HG03460 (cell line): Measurements from ENCODE around the gene NDUFS7.

Experiments
- ATAC-seq: cut with Tn5 transposase; IDR thresholded peaks from one replicate; pipeline ENCODE4 v1.9.1; 2021; ENCODE audit not compliant: unreplicated experiment

Gene NDUFS7

DNA sequence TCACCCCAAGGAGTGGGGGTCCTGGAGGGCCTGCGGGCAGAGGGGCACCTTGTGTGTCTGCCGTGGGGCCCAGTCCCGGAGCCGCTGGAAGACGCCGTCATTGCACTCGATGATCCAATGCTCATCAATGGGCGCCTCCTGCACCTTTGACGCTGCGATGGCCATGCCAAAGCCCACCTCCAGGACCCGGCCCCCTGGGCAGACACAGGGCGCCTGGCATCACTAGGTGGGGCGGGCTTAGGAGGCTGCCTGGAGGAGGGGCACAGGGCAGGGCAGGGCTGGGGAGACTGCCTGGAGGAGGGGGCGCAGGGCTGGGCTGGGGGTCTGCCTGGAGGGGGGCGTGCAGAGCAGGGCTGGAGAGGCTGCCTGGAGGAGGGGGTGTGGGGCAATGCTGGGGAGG lies 16.0 kb downstream of the NDUFS7 start:
- ATAC-seq, result no peak

- ATAC-seq, result no peak
Observed at GRCh38 chr19:1400281-1401137, 16.8 kb downstream of the NDUFS7 start.

- ATAC-seq, result no peak
Observed at GRCh38 chr19:1401138-1401888, 17.6 kb downstream of the NDUFS7 start, which contains the start of gene GAMT. Gene GAMT (minus strand): TSS chr19:1401542. CDS start chr19:1401476, 66 bp downstream.

GRCh38 chr19:1401889-1402217 lies 18.1 kb downstream of the NDUFS7 start:
- ATAC-seq, result no peak

DNA sequence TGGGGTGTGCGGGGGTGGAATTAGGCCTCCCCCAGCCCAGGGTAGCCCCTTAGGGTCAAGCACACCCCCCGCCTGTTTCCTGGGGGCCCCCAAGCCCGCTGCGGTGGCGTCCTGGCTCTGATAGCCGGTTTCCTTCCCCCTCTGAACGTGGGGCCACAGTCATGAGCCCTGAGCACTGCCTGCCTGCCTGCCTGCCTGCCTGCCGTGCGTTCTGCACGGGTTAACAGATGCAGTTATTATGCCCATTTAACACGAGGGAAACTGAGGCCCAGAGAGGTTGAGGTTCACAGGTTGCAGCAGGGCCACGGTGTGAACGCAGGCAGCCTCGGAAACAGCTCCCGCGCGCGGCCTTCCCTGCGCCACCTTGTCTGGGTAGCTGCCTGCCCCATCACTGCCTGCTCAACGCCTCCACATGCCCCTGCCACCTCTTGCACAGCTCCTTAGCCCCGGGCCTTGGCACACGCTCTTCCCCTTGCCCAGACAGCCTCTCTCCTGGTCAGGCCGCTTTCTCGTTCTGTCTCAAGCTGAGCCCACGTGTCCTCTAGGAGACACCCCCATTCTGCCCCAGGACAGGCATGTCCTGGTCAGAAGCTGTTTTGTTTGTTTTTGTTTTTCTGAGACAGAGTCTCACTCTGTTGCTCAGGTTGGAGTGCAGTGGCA lies 18.8 kb downstream of the NDUFS7 start:
- ATAC-seq, result no peak

GRCh38 chr19:1406774-1407527 lies 23.2 kb downstream of the NDUFS7 start:
- ATAC-seq, result peak; percentile 53

- ATAC-seq, result peak; percentile 6
Observed at GRCh38 chr19:1407528-1408299, 24.0 kb downstream of the NDUFS7 start, which contains the start of gene DAZAP1. Gene DAZAP1 (plus strand): TSS chr19:1407586. CDS start chr19:1407774, 188 bp downstream.

DNA sequence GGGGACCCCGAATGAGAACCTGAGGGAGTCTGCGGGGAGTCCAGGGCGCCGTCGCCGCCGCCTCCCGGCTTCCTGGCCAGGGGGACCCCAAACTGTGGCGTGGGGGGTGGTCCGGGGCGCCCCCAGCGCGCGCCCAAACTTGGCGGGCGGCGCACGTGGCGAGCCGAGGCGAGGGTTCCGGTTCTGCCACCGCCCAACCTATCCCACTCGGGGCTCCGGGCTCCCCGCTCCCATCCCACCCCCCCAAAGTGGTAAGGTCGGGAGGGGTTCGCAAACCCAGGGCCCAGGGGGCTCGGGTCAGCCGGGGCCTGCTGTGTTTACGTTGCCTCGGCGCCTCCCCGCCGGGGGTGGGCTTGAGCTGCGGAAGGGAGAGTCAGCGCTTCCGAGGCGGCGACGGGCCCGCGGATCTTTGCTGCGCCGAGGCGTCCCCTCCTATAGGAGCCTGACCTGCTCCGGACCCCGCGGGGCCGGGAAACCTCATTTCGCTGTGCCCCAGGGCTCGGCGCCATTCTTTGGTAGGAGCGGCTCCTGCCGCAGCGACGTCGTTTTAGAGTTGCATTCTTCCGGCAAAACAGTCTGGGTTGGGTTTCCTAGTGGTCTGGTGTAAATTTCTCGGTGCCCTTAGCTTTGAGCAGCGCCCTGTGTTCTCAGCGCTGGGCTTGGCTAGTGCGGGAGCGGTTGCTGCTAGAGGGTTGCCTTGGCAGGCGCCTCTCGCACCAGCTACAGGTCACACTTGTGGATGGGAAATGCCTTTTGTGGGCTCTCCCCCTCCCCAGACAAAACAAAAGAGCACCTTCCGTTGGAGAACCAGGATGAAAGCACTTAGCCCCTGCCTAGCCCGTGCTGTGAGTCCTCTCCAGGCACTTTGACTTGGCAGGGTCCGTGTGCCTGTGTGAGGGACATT lies 24.8 kb downstream of the NDUFS7 start:
- peak; percentile 1 for ATAC-seq

DNA sequence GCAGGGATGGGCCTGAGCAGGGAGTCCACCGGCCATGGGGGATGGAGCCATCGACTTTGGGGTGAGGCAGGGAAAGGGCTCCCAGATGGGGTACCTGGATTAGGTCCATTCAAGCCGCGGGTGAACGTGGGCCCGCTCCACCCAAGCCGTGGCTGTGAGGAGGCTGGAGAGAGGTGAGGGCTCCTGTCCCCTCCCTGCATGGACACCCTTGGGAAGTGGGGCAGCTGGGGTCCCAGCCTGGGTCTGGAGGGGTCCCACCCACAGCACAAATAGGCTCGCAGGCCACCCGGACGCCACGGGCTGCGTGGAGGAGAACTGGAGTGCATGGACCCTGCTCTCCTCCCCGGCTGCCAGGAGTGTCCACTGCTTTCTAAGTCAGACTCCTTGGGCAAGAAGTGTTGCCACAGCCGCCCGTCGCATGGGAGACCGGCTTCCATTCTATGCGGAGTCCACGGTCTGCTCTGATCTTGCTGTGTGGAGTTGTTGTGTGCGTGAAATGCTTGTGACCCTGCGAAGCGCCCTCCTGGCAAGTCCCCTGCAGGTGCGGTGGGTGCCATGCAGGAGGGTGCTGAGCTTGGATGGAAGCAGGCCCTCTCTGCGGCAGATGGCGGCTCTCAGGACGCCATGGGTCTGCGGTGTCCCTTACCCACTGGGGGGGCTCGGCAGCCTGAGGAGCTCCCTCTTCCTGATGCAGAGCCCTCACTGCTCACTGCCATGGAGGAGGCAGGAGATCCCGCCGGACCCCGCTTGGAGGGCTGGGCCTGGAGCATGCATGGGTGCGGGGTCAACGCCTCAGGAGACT lies 25.7 kb downstream of the NDUFS7 start:
- ATAC-seq, result no peak

DNA sequence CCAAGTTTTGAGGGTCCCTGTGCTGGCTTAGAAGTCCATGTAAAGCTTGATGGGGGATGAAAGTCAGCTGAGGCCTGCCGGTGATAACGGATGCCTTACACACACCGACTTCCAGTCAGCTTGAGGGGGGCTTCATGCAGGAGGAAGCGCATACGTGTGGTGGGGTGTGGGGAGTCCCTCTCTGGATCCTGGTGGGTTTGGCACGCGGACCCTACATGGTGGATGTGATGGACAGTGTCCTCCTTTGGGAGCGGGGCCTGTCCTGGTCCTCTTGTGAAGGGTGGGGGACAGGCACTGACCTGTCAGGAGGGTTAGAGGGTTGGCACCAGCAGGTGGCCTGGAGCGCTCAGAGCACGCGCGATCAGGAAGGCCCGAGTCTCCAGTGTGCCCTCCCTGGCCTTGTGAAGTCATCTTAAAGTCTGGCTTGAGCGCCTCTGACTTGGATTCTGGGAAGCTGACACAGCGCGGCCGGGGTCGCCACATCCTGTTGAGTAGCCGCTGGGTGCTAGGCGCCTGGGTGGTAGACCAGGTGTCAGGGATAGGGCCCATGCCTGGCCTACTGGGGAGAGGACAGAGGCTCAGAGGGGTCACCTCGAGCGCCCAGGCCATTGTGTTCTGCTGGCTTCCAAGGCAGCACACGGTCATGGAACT lies 26.6 kb downstream of the NDUFS7 start:
- no peak for ATAC-seq

DNA sequence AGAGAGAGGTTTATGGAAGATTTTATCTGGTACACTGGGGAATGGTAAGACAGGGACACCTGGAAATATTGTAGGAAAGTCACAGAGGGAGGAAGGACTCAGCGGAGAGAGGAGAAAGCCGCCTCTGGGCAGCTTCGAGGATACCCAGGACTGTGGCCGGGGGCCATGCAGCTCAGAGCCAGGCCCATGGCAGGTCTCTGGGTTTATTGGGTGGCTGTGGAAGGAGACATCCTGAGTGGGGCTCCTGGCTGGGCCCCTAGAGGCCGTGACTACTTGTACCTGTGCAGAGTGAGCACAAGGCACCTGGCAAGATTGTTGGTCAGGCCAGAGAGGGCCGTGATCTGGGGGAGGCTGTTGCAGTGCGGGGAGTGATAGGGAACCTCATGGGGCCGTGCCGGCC lies 27.1 kb downstream of the NDUFS7 start:
- ATAC-seq, result no peak

DNA sequence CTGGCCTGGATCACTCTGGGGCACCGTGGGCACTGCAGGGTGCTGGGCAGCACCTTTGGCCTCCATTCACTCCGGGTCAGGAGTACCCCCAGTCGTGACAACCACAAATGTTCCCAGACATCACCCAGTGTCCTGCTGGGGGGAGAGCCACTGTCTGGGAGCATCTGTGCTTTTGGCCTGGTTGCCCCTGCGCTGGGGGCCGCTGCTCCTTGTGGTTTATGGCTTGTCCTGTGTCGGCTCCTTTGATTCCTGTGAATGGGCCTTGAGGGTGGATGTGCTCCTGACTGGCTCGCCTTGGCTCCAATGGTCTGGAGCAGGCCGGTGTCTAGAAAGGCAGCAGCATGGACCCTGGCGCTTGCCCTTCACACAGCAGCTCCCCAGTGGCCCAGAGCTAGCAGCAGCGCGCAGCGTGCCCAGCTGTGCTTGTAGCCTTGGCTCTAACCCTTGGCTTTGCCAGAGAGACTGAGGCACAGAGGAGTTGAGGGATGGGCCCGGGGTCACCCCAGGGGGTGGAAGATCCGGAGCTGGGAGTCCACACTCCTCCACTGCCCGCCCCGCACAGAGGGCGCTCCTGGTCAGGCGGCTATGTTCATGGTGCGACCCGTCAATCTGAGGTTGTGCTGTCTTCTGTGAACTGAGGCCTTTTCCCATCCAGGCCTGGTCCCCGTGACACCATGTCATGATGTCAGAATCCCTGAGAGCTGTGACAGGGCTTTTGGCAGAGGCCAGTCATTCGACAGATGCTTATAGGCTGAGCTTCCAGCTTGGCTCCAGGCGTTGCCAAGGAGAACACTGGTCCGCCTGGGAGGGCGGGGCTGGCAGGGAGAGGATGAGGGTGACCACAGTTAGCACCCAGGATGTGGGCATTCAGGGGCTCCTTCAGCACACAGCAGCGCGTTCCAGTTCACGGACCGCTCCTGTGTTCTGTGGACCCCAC lies 27.8 kb downstream of the NDUFS7 start:
- no peak for ATAC-seq

GRCh38 chr19:1412323-1412923 lies 28.7 kb downstream of the NDUFS7 start:
- ATAC-seq, result no peak

DNA sequence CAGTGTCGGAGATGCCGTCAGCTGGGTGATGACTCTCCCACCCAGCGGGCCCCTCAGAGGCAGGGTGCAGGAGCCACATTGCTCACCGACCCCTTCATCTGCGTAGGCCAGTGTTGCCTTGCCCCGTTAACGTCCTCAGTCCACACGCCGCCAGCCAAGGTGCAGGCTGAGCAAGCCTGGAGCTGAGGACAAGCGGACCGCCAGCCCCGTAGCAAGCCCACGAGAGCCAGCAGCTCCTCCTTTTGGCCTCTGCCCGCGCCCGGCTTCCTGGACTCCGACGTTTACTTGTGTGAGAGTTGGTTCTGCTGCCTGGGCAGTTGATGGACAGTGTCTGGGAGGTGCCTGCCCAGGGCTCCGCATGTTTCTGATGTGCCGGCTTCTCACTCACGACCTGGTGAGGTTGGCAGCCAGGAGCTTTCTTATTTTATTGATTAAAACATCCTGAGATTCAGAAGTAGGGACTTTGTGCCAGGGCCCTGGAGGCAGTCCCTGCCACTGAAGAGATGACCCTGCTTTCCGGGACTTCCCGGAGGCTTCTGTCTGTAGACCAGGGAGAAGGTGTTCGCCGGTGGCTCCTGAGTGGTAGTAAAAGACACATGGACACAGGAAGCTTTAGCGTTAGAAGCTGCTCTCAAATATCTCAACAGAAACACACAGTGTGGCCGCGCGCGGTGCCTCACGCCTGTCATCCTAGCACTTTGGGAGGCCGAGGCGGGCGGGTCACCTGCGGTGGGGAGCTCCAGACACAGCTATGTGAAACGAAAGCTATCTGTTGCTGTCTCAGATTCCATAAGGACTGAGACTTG lies 29.5 kb downstream of the NDUFS7 start:
- no peak for ATAC-seq

DNA sequence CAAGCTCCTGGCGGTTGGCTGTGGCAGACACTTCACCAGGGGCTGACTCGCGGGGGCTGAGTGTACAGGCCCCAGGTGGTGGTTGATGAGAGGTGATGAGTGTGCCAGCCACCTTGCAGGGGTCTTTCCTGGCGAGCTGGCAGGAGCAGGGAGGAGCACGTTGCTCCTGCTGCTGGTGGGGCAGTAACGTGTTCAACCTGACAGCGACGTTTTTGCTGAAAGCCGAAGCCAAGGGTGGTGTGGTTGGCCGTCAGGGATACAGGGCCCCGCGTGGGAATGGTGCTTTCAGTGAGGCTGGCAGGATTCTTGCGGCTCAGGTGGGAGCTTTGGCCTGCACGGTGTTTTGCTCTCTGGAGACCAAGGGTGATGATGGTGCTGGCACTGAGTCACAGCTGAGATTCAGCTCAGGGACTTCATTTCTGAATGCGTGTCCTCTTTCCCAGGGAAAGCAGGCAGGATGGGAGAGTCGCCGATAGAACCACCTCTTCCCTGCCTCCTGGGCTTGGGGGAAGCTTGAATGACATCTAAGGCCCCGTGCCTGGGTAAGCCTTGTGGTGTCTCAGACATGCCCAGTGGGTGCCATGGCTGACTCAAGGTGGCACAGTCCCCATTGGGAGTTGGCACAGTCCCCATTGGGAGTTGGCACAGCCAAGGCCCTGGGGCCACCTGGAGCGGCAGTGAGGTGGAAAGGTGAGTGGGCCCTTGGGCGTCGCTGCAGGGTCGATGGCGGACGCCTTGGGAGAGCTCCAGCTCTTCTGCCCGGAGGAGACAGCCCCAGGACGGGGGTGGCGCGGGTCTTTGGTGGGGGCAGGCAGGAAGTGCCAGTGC lies 32.5 kb downstream of the NDUFS7 start:
- ATAC-seq, result no peak
